Smooth muscle cell (in vitro differentiated cells): ENCODE data around the gene MAP3K19. TPM values are rescaled to one million over a fixed set of nuclear protein-coding genes. Genes with fewer than 3 reads are reported as not detected.

Experiments
- DNase-seq: peaks from one replicate; lab custom pipeline; 2025; ENCODE audit not compliant: unreplicated experiment; lab: John Stamatoyannopoulos, UW
- H2AFZ ChIP-seq: fragments of 200-600 bp; sonication (generic); 2 replicates; pipeline ENCODE4 v1.6.0; 2016; ENCODE audit warnings: antibody characterized with exemption, low read depth, mild to moderate bottlenecking
- H3F3A ChIP-seq: fragments of 200-600 bp; sonication (generic); 2 replicates; pipeline ENCODE4 v1.6.0; 2017; ENCODE audit warnings: antibody characterized with exemption, low read depth
- H3K27ac ChIP-seq: fragments of 200-600 bp; sonication (generic); 2 replicates; pipeline ENCODE4 v1.5.1; 2016; ENCODE audit warnings: low read depth, mild to moderate bottlenecking
- H3K27me3 ChIP-seq: fragments of 200-600 bp; sonication (generic); 2 replicates; pipeline ENCODE4 v1.6.1; 2016; ENCODE audit warnings: low read depth, mild to moderate bottlenecking
- H3K36me3 ChIP-seq: fragments of 200-600 bp; sonication (generic); 2 replicates; pipeline ENCODE4 v1.5.1; 2016; ENCODE audit warnings: low read depth
- H3K4me1 ChIP-seq: fragments of 200-600 bp; sonication (generic); 2 replicates; pipeline ENCODE4 v1.5.1; 2016; ENCODE audit warnings: low read depth
- H3K4me2 ChIP-seq: fragments of 200-600 bp; sonication (generic); 2 replicates; pipeline ENCODE4 v1.6.0; 2016; ENCODE audit warnings: mild to moderate bottlenecking
- H3K4me3 ChIP-seq: fragments of 200-600 bp; sonication (generic); 2 replicates; pipeline ENCODE4 v1.5.1; 2016; ENCODE audit warnings: mild to moderate bottlenecking
- H3K79me2 ChIP-seq: fragments of 200-600 bp; sonication (generic); 2 replicates; pipeline ENCODE4 v1.6.0; 2016; ENCODE audit warnings: low read depth, mild to moderate bottlenecking
- H3K9ac ChIP-seq: fragments of 200-600 bp; sonication (generic); 2 replicates; pipeline ENCODE4 v1.6.0; 2016; ENCODE audit warnings: low read depth
- H3K9me3 ChIP-seq: fragments of 200-600 bp; sonication (generic); replicated peaks from 2 replicates; pipeline ENCODE4 v1.5.1; 2016; ENCODE audit warnings: low read depth
- H4K20me1 ChIP-seq: fragments of 200-600 bp; sonication (generic); 2 replicates; pipeline ENCODE4 v1.6.0; 2016; ENCODE audit warnings: low read depth
- CTCF ChIP-seq: fragments of 200-600 bp; sonication (generic); IDR thresholded peaks from 2 replicates; pipeline ENCODE4 v1.5.1; 2017; ENCODE audit warnings: borderline replicate concordance, mild to moderate bottlenecking, antibody characterized with exemption; ENCODE audit not compliant: insufficient read depth, poor library complexity, severe bottlenecking
- WGBS: methylation state at CpG from one replicate; pipeline ENCODE4 v1.1.7; 2016; ENCODE audit warnings: low lambda C conversion rate; 5-methylcytosine and 5-hydroxymethylcytosine counted together
- polyA plus RNA-seq: library from polyadenylated mRNA; unstranded; fragments of >200 nt; fragmentation: Nextera tagmentation; extraction: Ambion mirVana; gene quantifications from 2 replicates; pipeline ENCODE4 v1.2.1, GENCODE V29; 2016
- total RNA-seq: library from RNA; depleted of rRNA; stranded (reverse); fragments of >200 nt; gene quantifications from 2 replicates; pipeline ENCODE4 v1.2.3, GENCODE V29; 2014

The MAP3K19 gene
- total and polyA plus RNA-seq, 2 experiments from 2014 or later: 0.14 TPM; not detected in 1

DNA sequence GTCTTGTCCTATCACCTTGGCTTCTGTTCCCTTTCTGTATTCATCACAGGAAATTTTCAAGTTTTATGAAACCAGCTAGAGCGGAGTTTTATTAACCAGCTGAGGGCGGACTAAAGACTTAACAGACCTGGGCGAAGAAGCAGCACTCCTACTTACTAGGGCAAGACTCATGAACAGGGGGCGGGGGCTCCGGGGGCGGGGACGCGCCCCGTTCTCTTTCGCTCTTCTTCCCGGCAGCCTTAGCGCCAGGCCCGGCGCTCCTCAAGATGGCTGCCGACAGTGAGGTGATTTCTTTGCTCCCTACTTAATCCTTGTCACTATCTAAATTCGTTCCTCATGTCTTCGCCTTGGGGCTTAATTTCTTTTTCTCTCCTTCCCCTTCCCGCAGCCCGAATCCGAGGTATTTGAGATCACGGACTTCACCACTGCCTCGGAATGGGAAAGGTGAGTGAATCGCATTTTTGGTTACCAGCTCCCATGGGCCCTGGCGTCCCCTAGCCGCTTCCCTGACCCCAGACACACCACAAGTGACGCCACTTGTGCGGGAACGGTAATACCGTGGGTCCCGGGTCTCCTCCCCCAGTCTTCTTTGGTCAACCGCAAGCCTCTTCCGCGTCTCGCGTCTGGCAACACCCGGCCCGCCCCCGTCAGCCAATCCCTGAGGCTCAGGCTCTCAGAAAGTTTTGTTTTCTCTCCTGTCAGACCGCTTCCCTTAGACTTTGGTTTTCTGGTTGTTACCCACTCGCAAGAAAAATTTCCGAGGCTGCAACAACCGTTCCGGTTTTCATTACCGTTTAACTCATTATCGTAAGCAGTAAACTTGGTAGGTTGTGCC lies 5.0 kb upstream of the MAP3K19 start, which contains the start of gene RAB3GAP1:
Gene RAB3GAP1, plus strand, starts transcription at position 251 of the 835 bp plus-strand sequence. Its CDS starts 16 bp downstream, at position 267.
- TF ChIP-seq CTCF: no peak
- H3K36me3 ChIP-seq: no peaks in the 10 kb centered on the region
- peak within 1 kb of the TSS; percentile 96 for H3K27ac ChIP-seq
- H3F3A ChIP-seq: no peaks in the 10 kb centered on the region
- peaks cover 41% of the 10 kb centered on the region for H3K79me2 ChIP-seq
- H3K9ac ChIP-seq: peak within 1 kb of the TSS; percentile 98
- H2AFZ ChIP-seq: peak within 1 kb of the TSS; percentile 88
- peak; percentile 37 for DNase-seq
- H3K9me3 ChIP-seq: no peaks in the 10 kb centered on the region
- peak within 1 kb of the TSS; percentile 90 for H3K4me2 ChIP-seq
- 1% methylated on average over 40 of the region's 45 CpGs for WGBS
- peaks cover 35% of the 10 kb centered on the region for H4K20me1 ChIP-seq
- peak within 1 kb of the TSS; percentile 67 for H3K4me3 ChIP-seq
- H3K27me3 ChIP-seq: no peaks in the 10 kb centered on the region
- H3K4me1 ChIP-seq: peaks cover 22% of the 10 kb centered on the region

GRCh38 chr2:135050684-135051083 lies 3.4 kb upstream of the MAP3K19 start:
- H3K36me3 ChIP-seq: no peaks in the 10 kb centered on the region
- DNase-seq: no peak
- H2AFZ ChIP-seq: peak overlapping the region; percentile 33
- WGBS: 96% methylated on average over 6 of the region's 6 CpGs
- no peaks in the 10 kb centered on the region for H3K9me3 ChIP-seq
- TF ChIP-seq CTCF: no peak
- H3K4me2 ChIP-seq: no peak overlapping the region
- no peak overlapping the region for H3K9ac ChIP-seq
- peaks cover 25% of the 10 kb centered on the region for H3K79me2 ChIP-seq
- no peaks in the 10 kb centered on the region for H3F3A ChIP-seq
- no peaks in the 10 kb centered on the region for H3K27me3 ChIP-seq
- no peak overlapping the region for H3K27ac ChIP-seq
- H3K4me3 ChIP-seq: no peak overlapping the region
- peaks cover 19% of the 10 kb centered on the region for H4K20me1 ChIP-seq
- H3K4me1 ChIP-seq: peaks cover 22% of the 10 kb centered on the region

- Histone ChIP-seq H3F3A (no peaks in the 10 kb centered on the region), H3K4me3 (no peak overlapping the region), H3K79me2 (peaks cover 22% of the 10 kb centered on the region), H3K27me3 (no peaks in the 10 kb centered on the region), H3K4me1 (peaks cover 22% of the 10 kb centered on the region), H3K9me3 (no peaks in the 10 kb centered on the region), H3K9ac (no peak overlapping the region), H3K36me3 (no peaks in the 10 kb centered on the region), H2AFZ (peak overlapping the region; percentile 33), H4K20me1 (peaks cover 13% of the 10 kb centered on the region), H3K27ac (no peak overlapping the region), H3K4me2 (no peak overlapping the region)
- TF ChIP-seq CTCF: no peak
- DNase-seq: no peak
- 86% methylated on average over 3 of the region's 3 CpGs for WGBS
These were observed 2.9 kb upstream of the MAP3K19 start for GRCh38 chr2:135050132-135050531.
